C4-2B (cell line): ENCODE data around the gene SH3BP2.

Source experiments
- H3K27ac ChIP-seq: fragments of 450-650 bp; 2 replicates; pipeline ENCODE4 v1.5.1; 2017
- CTCF ChIP-seq: fragments of 450-650 bp; conservative IDR thresholded peaks from 2 replicates; pipeline ENCODE4 v1.5.1; 2017; ENCODE audit warnings: mild to moderate bottlenecking
- ZFX ChIP-seq: fragments of 450-650 bp; IDR thresholded peaks from 2 replicates; pipeline ENCODE4 v1.6.1; 2017

SH3BP2 gene

GRCh38 chr4:2817701-2818350 is 24.9 kb downstream of the SH3BP2 start:
- H3K27ac ChIP-seq: peak overlapping the region; percentile 80
- TF ChIP-seq CTCF (no peak), ZFX (no peak)

GRCh38 chr4:2818351-2818939 is 25.6 kb downstream of the SH3BP2 start:
- TF ChIP-seq CTCF (no peak), ZFX (0 out of 2 replicates have a peak, but pooled peaks have one; percentile 23)
- H3K27ac ChIP-seq: peak overlapping the region; percentile 80

GRCh38 chr4:2819244-2820215 is 26.6 kb downstream of the SH3BP2 start:
- H3K27ac ChIP-seq: peak overlapping the region; percentile 80; the same call in 1 of the 2 replicates
- TF ChIP-seq ZFX (no peak), CTCF (no peak)

DNA sequence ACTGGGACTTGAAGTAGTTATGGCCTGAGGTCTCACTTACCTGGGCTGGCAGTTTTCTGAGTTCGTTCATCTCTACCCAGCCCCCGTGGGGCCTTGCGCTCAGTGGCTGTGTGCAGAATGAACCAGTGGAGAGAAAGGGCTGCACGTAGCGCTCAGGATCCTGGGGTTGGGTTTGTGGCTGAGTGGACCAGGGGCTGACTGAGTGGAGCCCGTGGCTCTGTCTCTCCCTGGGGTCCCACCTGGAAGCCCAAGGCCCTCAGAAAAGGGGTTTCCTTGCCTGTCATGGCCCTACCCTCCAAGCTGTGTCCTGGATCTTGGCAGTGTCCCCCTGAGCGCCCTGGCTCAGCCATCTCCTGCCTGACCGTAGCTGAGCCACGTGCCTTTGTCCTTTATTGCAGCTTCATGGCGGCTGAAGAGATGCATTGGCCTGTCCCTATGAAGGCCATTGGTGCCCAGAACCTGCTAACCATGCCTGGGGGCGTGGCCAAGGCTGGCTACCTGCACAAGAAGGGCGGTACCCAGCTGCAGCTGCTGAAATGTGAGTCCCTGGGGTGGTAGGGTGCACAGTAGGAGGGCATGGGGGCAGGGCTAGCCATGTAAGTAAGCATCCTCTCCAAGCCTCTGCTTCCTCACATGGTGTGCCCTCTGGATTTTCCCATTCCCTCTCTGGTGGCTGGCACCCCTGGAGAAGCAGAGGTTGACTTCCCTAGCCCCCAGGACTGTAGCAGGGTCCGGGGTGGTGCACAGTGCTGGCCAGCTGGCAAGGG is 27.5 kb downstream of the SH3BP2 start:
- TF ChIP-seq CTCF (no peak), ZFX (no peak)
- peak overlapping the region; percentile 12 for H3K27ac ChIP-seq

- TF ChIP-seq ZFX (no peak), CTCF (no peak)
Observed at GRCh38 chr4:2822461-2823300, 29.8 kb downstream of the SH3BP2 start.

DNA sequence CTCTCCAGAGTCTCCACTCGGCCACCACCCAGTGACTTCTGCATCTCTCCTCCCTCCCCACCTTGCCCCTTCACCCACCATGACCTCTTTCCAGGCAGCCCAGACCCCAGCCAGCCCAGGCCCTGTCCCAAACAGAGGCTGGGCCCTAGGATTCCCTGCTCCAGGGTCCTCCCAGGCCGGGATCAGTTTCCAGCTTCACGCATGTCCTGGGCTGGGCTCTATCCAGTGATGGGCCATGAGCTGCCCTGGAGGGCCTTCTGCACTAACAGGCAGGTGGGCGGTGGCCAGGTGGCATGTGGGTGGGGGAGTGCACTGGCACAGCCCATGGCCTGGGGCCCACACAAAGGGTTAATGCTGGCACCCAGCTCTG is 30.4 kb downstream of the SH3BP2 start:
- H3K27ac ChIP-seq: no peak overlapping the region
- no peak for TF ChIP-seq ZFX
- no peak for TF ChIP-seq CTCF

More at GRCh38 chr4:2822461-2823300, 29.8 kb downstream of the SH3BP2 start:
- no peak overlapping the region for H3K27ac ChIP-seq
